HG03460 (cell line): ENCODE results near the gene MAML2.
A peak's percentile ranks its signal among the peaks of the same experiment; 100 is the strongest.
"Not testable (repeated sequence)": the region's sequence is repeated elsewhere in the genome, so short reads cannot be mapped to it uniquely, and the experiment has no call there.

Source experiments
- ATAC-seq: cut with Tn5 transposase; IDR thresholded peaks from one replicate; pipeline ENCODE4 v1.9.1; 2021; ENCODE audit not compliant: unreplicated experiment

MAML2 gene

DNA sequence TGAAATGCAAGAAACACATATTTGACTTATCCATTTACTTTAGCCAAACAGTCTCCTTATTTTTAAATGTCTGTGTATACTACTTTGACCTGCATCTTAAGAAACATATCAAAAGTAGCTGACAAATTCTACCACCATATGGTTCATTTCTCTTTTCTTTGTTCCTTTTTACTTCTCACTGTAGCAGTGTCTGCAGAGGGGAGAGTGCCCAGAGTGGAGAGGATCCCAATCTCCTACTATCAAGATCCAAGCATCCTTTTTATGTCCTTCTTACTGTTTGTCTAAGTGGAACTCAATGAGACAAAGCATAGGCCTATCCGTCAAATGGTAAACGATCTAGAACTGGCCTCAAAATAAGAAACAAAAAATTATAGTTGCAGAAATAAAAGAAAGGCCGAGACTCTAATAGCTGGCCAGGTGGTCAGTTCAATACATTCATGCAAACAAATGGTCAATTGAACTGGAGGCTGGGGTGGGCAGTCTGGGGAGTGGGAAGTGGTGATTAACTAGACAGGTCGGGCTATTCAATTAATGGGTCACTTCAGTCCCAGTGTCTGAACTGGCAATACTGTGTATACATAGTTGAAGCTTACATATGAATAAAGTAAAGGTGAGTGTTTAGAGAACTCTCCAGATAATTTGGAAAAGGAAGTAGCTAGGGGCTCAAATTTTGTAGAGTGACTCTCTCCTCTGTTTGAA, 149.1 kb downstream of the MAML2 start:
- ATAC-seq = no peak

DNA sequence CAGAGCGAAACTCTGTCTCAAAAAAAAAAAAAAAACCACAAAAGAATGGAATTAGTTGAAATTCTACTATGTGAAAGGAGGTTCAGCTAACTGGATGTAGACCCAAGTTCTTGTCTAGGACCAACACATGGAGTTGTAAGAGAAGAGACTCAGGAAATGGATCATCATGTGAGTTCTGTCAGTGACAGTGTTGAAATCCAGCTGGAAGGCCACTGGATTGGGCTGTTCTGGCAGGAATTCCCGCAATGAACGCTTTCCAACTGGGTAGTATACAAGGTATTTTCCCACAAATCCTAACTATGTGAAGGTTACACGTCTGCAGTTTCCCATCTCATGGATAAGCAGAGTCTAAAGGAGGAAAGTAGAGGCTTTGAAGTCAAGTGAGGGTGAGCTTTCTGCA, 151.2 kb downstream of the MAML2 start:
- ATAC-seq = no peak

DNA sequence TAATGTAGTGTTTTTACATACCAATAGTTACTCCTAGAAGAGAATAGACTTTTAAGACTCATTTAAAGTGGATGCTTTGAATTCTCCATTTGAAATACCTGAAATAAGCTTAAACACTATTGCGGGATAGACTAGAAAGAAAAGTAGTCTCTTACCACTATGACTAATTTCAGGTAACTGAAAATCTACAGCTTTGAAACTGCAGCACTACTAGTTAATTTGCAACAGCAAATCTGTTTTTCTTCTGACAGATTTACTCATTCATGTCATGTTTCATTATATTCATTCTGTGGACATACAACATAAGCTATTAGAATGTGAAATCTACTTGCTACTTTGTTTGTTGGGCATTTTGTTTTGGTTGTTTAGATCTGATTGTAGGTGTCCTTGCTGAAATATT, 153.6 kb downstream of the MAML2 start:
- peak; percentile 26 for ATAC-seq

DNA sequence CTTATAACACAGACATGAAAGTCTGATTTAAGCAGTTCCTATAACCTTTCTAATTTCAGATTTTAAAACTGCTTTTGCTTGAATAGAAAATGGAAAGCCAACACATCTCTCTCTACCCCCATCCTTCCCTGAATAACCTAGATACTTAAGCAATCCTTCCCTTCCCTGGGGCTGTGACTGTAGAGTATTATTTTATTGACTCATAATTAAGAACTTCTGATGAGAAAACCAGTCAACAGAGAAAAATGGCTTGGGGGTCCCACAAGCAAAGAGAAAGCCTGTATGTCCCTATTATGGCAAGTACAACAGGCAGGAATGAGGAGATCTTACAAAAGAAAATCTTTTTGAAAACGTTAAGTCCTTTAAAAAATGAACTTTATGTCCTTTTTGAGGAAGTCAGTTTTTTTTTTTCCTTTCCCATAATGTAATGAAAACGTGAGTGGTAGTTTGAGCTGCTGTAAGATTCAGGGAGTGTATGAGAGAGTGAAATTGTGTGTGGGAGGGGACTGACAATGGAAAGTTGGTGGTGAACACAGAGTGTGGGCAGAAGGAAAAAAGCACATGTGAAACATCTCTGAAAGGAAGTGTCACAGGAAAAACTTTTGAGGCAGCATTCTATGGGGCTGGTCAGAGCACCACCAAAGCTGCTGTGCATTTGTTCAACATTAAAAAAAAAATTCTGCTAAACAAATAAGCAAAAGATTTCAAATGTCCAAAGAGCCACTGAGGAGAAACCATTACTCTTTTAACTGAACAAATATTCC, 154.6 kb downstream of the MAML2 start:
- ATAC-seq = peak; percentile 44

DNA sequence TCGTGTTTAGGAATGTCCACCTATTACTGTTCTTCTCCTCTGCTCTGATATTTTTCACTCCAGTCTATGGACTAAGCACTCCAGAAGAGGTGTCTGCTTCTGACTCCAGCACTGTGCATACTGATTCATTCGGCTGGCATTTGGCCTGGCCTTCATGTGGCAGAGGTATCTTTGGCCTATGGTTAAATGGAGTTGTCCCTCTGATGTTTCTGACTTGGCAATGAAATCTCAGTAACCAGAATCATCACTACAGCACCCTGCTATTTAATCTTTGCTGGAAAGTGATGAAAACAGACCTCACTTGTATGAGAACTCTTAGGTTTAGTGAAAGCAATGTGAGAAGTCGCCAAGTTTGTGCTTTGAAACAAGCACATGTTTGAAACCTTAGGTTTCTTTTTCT, 155.2 kb downstream of the MAML2 start:
- no peak for ATAC-seq

DNA sequence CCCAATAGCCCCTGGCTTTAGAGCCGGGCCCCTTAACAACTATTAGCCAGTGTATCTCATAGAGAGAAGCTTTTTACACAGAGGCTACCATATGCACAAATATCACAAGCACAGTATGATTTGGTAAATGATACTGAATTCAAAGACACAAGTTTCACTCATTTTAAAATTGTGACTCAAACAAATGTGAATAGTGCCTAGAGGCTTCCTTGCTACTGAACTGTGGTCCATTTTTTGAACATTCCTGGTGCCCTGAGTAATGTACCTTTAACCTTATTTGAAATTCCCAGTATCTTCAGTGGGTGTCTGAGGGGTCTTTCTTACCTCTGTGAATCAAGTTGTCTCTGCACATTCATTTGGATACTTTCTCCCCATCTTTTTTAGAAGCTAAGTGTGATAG, 156.2 kb downstream of the MAML2 start:
- ATAC-seq = no peak

DNA sequence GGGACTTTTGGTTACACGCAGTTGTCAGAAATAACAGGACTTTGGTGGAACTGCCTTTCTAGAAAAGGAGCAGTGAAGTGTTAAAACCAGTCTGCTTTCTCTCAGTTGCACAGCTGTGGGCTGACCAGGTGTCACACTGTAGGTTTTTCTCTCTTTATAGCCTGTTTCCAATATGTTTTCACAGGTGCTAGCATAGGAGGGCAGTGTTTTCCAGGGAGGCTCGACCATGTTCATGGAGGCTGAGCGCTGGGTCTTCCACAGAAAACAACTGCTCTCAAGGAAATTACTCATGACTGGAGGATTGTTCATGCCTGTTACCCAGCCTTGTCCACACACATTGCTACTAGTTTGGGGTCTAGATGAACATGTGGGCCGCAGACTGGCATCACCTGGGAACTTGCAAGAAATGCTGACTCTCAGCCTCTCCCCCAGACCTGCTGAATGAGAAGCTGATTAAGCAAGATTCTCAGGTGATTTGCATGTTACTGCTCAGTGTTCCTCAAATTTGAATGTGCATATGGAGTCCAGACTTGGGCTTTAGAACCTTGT, 157.7 kb downstream of the MAML2 start:
- peak; percentile 67 for ATAC-seq

DNA sequence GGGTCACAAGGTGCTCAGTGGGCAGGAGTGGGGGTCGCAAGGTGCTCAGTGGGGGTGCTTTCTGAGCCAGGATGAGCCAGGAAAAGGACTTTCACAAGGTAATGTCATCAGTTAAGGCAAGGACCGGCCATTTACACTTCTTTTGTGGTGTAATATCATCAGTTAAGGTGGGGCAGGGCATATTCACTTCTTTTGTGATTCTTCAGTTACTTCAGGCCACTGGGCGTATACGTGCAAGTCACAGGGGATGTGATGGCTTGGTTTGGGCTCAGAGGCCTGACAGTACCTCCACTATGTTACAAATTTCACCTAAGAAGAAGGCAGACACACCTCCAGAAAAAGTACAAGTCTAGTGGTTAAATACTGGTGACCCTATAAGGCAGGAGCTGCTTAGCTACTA, 162.1 kb downstream of the MAML2 start:
- ATAC-seq = not testable (repeated sequence)

DNA sequence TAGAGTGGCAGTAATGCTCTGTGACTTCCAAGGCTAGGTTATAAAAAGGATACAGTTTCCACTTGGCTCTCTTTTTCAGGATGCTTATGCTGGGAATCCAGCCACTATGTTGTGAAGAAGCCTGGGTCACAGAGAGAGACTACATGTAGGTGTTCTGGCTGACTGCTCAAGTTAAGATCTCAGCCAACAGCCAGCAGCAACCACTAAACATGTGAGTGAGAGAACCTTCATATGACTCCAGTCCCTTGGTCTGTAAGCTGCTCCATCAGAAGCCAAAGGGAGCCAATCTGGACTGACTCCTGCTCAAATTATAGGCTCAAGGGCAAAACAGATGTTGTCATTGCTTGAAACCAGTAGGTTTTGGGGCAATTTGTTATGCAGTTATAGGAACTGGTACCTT, 162.7 kb downstream of the MAML2 start:
- ATAC-seq = no peak

DNA sequence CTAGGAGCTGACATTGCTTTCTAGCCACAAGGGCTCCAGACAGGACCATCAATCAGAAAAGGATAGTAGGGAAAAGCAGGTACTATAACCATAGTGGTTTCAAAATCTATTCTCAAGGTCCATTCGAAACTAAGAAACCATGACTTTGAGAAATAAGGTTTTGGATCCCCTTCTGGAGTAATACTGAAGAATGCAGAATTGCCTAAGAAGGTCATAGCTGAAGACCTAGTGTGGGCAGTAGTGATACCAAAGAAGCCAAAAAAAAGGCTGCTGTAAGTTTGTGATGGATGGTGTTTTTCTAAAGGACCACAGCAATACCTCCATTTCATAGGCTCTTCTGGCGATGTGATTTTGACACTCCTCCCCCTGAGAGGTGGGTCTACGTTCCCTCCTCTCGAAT, 163.1 kb downstream of the MAML2 start:
- ATAC-seq = no peak

DNA sequence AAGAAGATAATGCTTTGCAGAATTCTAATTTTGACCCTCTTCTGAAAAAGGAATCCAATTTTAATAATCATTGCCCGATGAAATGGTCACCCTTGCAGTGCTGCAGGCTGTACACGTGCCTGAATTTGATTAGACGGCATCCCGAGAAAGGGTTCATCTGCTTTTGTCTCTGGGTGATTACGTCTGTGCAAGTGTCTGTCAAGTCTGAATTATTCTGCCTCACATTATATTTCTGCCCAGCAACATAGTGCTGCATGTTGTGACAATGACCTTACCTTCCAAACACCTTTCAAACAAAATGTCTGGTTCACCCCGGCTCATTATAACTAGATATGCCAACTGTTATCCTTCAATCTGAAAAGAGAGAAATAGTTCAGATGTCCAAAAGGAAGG, 164.1 kb downstream of the MAML2 start:
- no peak for ATAC-seq

DNA sequence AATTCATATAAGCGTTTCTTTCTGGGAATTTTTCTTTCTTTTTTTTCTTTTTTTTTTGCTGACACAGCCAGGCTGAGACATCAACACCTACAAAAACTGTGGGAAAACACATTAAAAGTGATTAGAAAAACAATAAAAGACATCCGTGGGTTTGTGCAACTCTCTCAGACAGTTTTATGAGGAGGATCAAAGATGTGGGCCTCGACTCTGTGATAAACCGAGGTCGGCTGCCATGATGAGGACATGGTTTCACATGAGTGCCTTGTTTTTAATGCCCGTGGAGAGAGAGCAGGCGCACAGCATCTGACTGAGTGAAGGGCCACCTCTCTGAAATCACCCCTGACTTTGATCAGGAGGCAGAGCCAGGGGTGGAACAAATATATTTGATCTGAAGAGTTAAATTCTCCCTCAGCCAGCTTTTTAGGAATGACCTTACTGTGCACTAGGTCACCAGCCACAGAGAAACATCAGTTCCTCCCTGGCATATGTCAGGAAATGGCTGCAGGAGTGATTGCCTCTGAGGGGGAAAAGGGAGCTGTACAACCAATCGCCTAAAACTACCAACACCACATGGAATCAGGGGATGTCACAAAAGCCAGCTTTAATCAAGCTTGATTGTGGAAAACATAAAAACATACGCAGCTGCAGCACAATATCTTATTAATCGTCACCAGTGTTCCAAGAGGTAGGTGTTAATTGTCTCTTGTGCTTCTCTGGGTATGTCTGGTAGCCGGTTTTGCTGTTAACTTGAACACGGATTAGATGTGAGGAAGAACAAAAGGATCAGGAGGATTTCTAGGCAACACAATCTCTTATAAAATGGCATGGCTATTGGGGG, 164.7 kb downstream of the MAML2 start:
- no peak for ATAC-seq

DNA sequence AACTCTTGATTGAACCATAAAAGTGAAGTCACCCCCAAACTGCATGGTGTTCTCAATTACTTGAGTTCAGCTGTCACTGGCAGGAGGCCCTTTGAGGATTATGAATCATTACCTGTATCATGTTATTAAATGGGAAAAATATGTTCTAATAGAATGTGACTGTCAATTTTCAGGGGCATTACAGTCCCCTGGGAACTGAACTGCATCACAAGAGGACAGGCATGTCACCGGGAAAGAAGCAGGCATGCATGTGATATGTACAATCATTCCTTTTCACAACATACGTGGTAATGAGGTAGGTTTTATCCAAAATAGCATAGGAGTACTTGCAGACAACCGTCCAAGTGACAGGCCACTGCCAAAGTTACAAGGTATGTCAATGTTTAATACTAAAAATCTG, 165.8 kb downstream of the MAML2 start:
- ATAC-seq = no peak

DNA sequence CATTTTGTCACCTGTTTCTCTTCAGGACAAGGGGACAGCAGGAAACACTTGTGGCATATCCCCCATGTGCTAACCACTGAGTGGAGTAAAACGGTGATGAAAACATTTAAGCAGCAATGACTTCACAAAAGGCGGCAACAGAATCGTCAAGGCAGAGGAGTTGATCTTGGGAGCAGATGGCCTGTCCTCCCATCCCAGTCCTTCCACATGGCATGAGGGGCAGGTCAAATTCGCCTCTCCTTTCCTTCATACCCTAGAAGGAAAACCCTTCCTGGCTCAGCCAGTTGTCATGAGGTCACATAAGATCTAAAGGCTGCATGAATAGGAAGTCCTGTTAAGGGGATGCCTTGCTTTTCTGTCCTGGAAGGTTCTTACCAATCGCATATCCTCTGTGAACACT, 169.1 kb downstream of the MAML2 start:
- ATAC-seq = no peak

DNA sequence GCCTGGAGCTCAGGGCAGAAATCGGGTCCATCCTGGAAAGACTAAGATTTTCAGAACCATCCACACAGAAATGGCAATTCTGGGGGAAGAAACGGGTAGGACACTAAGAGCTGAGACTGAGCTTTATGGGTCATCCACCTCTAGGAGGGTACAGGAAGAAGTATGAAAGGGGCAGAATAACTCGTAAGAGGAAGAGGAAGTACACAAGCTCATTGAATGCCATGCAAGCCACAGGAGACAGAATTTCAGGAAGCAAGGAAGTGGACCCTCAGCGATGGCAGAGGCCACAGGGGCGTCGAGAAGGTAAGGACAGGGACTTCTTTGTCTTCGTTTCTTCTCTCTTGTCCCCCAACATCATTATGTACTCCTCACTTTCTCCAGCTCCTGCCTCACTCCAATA, 169.6 kb downstream of the MAML2 start:
- no peak for ATAC-seq

DNA sequence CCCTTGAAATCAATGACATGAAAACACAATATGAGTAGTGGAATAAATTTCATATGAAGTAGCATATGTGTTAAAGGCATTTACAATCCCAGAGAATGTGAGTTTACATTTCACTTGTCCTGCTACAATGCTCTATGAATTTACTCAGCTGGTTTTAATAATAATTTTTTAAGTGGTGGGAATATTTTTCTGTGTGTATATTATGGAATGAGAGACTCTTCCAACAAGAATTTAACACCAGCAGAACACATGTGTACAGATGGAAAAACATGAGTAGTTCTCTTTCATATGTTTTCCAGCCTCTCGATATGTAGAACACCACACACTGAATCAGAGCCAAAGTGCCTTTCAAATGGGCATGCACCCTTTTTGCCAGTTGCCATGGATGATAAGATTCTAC, 170.4 kb downstream of the MAML2 start:
- ATAC-seq = no peak

DNA sequence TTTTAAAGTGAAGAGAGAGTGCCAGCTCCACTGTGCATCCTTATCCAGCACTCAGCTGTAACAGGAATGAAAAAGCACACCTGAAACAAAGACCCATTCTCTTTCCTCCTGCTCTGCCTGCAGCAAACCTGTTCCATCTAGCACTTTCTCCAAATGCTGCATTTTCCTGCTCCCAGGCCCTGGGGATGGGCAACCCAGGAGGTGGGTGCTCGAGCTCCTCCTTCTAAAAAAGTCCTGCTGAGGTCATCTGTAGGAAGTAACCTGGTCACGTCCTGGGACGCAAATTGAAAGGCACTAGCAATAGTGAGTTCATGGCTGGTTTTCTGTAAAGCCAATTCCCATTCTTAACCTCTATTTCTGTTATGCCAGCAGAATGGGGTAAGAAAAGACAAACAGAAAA, 173.7 kb downstream of the MAML2 start:
- ATAC-seq = no peak

DNA sequence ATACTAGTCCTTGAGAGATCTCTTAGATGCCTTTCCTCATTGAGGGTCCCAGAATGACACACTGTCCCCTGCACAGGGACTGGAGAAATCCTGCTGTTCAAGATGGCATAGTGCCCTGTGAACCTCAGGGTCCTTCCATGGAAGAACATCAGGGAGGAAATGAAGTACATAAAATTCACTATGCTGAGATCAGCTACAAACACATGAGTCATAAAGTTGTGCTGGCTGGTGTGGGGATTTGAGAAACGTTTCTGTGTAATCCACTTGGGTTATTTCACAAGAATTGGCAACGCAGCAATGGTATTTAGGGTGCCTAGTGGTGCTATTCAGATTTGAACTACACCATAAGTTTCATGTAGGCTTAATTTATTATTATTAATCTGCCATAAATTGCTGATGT, 174.4 kb downstream of the MAML2 start:
- ATAC-seq = no peak

DNA sequence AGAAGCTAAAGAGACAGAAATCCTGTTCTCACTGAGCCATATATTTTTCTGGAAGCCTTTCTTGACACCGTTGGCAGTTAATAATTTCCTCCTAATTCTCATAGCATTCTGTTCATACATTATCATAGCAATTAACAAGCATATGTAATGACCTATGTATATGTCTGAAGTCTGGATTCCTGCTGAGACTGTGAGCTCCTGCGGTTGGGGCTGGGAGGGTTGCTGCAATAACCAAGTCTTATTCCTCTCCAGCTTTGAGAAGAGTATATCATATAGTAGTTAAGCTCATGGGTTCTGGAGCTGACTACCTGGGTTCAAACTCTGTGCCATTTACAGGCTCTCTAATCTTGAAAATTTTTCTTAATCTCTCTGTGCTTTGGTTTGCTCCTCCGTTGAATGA, 175.2 kb downstream of the MAML2 start:
- no peak for ATAC-seq

DNA sequence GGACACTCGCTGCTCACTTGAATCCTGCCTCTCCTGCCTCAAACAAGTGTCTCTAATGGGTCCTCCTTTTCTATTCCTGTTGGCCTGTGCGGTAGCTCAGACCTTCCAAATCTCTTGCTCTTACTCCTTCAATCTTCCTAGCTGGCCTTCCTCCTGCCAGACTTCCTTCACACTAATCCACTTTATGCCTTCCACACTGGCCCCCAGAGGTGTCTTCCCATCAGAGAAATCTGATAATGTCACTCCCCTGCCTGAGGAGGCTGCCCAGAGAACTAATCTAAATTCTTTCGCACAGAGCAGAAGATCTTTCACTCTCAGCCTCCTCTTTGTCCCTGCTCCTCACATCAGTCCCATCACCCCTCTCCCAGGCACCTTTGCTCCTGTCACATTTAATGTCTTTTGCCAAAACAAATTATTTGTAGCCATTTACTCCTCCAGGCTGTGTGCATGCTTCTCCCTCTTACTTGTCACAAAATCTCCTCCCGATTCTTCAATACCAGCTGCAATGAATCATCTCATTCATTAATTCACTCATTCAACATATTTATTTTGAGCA, 175.7 kb downstream of the MAML2 start:
- no peak for ATAC-seq

DNA sequence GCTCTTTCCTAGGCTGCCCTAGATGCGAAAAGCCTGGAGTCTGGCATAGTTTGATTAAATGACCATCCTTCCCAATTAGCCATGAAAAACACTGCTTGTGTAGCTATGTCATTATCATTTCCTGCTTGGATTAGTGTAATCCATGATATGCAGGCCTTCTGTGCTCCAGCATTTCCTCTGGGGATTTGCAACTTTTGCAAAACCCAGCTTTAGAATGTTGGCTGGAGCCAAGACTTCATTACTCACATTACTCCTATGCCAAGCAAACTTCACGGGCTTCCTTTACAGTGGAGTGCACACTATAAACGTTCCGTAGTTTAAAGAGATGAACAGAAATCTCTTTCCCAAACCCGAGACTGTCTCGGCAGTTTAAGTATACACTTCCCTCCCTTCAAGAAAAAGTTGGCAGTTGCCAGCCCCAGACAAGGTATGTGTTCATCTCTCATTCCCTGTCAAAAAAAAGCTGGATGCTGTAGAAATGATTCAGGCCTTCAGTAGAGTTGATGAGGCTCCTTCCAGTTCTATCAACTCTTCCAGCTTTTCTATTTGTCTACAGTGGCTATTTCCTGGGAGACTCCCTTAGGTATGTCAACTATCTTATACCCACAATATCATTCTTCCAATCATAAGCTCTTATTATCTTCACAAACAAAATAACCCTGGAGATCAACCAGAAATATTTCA, 180.0 kb downstream of the MAML2 start:
- ATAC-seq = no peak
